Gastrocnemius medialis (tissue), 4 donors: ENCODE results near the gene ERC1.

Source experiments
- POLR2A ChIP-seq, 2 donors: fragments of 450-650 bp; IDR thresholded peaks; one replicate each; pipeline ENCODE4 v1.6.1; 2017; ENCODE audit warnings: antibody characterized with exemption in 2 of 2, mild to moderate bottlenecking in 2 of 2, moderate library complexity in 2 of 2
- TF ChIP-seq, protein P1 (sequence below), 5 experiments: fragments of 450-650 bp in 3 of 5; fragments of 200-600 bp in 2 of 5; sonication (generic) in 2 of 5; IDR thresholded peaks in 4 of 5; conservative IDR thresholded peaks in 1 of 5; 1 replicate in 4 of 5; 2 replicates in 1 of 5; pipeline ENCODE4 v1.5.1; 2016 to 2019; ENCODE audit warnings: antibody characterized with exemption in 5 of 5, mild to moderate bottlenecking in 3 of 5, moderate library complexity in 3 of 5

- TF ChIP-seq POLR2A (IDR thresholded peaks at IDR 0.05), result no peak
- TF ChIP-seq, protein P1, sequence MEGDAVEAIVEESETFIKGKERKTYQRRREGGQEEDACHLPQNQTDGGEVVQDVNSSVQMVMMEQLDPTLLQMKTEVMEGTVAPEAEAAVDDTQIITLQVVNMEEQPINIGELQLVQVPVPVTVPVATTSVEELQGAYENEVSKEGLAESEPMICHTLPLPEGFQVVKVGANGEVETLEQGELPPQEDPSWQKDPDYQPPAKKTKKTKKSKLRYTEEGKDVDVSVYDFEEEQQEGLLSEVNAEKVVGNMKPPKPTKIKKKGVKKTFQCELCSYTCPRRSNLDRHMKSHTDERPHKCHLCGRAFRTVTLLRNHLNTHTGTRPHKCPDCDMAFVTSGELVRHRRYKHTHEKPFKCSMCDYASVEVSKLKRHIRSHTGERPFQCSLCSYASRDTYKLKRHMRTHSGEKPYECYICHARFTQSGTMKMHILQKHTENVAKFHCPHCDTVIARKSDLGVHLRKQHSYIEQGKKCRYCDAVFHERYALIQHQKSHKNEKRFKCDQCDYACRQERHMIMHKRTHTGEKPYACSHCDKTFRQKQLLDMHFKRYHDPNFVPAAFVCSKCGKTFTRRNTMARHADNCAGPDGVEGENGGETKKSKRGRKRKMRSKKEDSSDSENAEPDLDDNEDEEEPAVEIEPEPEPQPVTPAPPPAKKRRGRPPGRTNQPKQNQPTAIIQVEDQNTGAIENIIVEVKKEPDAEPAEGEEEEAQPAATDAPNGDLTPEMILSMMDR (IDR thresholded peaks at IDR 0.05 in 4 of 5, conservative IDR thresholded peaks at IDR 0.05 in 1 of 5), result no peak
Observed at GRCh38 chr12:1428671-1429070, 437.6 kb downstream of the ERC1 start.
